CD4-positive, alpha-beta T cell treated with Interleukin-4 for 4 hours (primary cell): Measurements from ENCODE around the gene KAZN.
A peak's percentile ranks its signal among the peaks of the same experiment; 100 is the strongest.

Source experiments
- DNase-seq: peaks from one replicate; pipeline ENCODE4 v3.0.0-alpha.2; 2020

KAZN gene

DNA sequence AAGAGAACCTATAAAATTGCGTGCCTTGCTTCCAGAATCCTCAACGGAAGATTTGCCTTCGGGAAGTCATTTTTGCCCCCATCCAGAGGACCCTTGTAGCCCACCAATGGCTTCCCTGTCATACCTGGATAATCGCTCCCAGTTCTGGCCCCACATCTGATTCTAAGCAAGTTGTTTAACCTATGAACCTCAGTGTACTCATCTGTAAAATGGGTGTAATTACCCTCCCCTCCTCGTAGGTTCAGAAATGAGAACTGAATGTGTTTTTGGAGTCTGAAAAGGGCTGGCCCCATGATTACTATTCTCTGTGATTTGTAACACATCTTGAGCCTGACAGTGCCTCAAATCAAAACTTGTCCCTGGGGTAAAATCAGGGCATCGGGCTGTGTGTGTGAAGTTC, 473.5 kb downstream of the KAZN start:
- no peak for DNase-seq

DNA sequence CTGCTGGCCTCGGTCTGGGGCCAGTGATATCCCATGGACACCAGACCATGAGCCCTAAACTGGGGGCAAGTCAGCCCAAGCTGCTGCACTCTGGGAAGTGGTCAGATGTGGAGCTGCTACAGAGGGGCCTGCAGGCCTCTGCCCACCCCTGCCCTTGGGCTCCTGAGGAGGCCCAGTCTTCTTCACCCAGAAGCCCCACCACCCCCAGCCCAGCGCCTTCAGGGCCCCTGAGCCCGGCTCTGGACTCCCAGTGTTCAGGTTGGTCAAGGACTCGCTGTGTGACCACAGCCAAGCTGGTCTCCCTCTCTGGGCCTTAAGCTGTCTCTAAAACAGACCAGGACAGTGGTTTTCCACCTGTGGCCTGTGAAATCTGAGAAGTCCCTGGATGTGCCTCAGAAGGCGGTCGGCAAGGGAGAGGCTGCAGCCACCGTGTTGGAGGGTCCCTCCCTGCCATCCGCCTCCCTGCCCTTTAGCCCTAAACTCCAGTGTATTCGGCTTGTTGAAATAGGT, 475.4 kb downstream of the KAZN start:
- no peak for DNase-seq

DNA sequence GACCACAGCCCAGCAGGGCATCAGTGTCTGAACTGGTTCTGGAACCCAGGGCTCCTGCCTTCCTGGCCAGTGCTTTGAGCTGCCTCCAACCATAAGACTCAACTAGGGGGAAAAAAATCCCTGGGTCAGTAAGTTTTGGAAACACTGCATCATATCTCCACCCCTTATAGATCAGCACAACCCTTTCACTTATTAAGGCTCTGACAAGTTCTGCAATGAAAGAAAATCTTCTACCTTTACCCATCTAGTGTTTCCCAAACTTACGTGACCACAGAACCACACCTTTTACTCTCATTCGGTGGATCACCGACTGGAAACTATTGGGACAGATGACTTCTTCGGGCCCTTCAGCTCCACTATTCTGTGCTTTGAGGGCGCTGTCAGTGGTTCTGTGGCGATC, 476.7 kb downstream of the KAZN start:
- DNase-seq, result no peak

DNA sequence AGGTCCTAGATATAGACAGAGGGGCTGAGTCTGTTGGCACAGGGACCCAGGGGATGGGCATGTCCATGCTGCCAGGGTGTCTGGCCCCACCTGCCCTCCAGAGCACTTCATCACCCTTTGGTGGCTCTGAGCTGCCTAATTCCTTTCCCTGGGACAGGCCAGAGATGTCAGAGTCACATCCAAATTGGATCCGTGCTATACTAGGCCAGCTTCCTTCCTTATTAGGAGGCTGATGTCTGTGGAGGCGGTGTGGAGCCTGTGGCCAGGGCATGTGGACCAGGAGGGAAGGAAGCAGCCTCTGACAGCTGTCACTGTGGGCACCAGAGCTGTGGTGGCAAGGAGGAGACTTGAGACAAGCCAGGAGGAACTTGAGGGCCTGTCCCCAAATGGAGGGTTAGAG, 477.3 kb downstream of the KAZN start:
- no peak for DNase-seq

DNA sequence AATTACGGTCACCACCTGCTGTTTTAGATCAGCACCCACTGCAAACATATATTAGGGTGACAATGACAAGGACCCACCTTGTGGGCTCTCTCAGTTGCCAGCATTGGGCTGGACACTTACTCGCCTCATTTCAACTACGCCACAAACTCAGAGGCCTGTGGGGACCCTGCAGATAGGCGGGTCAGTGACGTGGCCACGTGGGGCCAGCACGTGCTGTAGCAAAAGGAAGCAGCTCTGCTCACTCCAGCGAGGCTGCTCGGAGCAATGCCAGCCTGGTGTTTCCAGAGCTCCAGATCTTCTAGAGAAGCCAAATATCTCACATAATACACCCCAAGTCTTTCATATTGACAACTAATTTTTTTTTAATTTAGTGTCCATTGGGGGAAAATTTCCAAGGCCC, 478.3 kb downstream of the KAZN start:
- DNase-seq, result no peak

DNA sequence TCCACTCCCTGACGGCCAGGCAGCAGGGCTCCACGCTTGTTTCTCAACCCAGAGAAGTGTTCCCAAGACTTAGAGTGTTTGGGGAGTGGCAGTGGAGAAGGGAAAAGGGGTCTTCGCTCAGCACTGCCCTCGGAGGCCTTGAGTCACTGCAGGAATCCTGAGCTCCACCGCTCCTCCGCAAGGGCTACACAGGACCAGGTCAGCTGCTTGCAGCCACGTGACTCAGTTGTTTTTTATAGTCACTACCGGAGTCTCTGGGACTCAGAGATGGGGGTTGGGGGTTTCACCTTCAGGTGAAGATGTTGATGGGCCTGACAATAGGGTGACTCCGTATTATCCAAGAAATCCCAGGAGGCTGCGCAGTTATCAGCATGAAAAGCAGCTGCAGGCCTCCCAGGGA, 478.9 kb downstream of the KAZN start:
- DNase-seq, result no peak

DNA sequence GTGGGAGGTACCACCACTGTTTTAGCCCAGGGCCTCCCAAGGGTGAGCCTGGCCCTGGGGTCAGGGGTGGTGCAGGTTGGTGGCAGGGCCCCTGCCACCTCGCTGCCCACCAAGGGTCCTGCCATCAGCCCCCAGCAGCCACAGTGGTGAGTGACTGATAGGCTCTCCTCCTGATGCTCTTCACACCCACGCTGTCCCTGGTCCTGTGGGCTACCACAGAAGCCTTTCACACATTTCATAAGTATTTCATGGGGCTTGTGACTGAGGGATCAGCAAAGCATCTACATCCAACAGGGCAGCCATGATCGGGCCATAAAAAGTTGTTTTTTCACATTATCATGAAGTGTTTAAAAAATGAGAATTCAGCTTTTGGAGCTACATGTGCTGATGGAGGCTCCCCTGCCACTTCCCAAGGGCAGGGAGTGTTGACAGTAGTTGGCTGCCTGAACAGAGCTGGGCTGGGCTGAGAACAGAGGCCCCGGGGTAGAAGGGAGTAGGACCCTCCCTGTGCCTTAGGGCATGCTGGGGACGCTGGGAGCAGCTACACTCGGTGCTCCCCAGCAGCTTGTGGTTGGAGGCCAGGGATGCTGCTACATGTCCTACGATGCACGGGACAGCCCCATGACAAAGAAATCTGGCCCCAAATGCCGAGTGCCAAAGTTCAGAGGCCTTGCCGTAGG, 482.0 kb downstream of the KAZN start:
- no peak for DNase-seq

DNA sequence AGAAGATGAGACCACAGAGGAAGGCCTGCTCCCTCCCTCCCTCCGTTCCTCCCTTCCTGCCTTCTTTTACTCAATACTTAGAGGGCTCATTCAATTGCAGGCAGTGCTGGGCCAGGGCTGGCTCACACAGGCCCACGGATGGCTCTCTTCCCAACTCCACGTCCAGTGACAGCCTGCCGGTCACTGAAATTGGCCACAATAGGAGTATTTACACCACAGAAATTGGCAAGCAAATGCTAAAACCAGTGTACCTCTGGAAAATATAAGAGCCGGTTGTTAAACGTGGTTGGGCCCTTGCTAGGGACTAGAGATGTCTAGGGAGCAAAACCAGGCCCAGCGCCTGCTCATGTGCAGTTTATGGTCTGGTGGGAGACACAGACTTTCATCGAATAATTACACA, 482.6 kb downstream of the KAZN start:
- DNase-seq, result no peak

DNA sequence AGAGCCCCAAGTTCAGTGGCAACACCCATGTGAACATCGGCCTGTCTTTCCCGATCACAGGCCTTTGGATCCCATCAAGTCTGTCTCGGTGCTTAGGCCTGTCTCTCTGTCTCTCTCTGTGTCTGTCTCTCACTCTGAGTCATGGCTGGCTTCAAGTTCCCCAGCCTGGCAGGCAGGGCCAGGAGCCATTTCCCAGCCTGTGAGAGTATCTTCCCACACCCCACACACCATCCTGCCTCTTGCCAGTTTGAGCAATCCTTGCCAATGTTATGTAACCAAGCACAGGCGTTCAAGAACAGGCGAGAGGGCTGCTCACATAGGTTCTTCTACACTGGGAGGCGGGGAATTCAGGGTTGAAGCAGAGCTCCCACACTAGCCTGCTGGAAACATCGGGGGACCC, 485.1 kb downstream of the KAZN start:
- no peak for DNase-seq

DNA sequence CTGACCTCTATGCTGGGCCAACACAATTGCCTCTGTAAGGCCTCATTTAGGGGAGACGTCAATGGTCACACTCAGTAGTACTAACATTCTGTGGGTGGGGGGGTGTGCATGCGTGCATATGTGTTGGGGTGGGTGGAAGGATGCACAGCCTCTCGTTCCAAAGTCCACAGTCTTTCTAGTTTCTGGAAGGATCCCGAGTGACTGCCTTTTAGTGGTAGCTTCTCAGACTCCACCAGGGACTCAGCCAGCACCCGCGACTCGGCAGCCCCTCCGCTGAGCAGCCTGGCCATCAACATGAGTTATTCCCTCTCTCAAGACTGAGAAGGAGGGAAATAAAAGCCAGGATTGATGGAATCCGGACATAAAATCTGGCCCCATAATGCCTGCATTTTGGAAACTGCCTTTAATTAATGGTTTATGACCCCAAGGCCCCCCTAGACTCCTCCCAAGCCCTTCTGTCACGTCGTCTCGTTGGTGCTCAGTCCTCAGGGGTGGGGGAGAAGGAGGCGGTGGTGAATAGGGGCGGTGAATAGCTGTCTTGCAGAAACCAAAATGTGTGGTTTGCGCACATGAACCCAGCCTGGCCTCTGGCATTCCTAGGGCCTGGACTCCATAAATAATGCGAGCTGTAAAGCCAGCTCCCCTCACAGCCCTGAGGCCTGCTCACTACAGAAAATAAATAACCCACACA, 489.9 kb downstream of the KAZN start:
- no peak for DNase-seq

DNA sequence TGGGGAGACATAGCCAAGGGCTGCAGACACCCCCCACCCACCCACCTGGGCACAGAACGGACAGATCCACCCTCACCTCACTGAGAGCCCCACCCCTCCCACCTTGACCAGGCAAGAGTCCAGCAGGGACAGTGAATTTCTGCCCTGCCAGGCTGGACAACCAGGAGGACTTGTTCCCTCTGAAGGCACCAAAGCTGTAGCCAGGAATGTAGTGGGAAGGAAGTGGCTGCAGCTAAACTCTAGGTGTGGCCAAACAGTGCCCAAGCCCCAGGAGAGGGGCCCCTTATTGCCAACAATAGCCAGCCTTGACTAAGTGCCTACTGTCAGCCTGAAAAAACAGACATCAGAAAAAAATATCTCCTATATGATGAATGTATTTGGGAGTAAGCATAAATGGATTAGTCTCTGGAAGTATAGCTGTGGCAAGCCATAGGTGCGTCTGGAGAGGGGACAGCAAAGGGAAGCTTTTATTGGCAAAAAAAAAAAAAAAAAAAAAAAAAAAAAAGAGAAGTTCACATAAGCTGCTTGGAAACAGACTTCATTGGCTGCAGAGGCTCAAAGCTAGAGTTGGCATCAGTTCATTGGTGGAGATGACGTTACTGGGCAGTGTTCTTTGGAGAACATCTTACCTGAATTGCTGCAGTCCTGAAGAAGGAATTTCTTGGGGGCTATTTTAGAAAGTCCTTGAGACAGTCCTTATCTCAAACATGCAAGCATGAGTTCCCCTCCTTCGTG, 490.9 kb downstream of the KAZN start:
- no peak for DNase-seq

DNA sequence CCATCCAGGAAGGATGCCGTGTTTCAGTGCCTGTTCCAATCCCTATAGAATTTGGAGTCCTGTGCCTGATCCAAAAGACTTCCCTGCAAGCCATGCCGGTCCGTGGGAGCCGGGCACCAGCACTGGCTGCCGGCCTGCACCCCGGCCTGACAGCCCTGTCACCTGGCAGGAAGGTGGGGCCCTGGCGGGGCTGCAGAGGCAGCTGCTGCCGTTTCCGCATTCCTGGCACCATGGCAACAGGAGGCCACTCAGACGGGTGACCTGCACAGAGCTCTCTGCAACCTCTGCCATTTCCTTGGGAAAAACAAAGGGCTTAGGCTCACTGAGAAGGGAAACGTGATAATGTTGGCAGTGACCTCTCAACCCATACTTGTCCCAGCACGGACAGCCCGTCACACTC, 491.9 kb downstream of the KAZN start:
- no peak for DNase-seq

DNA sequence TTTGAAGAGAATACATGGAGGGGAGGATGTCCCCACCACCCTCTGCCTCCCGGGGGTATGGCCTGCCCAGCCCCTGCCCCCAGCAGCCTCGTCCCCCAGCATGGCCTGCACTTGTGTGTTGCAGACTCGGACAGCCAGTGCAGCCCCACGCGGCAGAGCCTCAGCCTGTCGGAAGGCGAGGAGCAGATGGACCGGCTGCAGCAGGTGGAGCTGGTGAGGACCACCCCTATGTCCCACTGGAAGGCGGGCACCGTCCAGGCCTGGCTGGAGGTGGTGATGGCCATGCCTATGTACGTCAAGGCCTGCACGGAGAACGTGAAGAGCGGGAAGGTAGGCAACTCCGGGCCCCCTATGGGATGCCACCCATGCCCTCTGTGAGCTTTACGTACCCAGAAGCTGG, 495.6 kb downstream of the KAZN start:
- no peak for DNase-seq

DNA sequence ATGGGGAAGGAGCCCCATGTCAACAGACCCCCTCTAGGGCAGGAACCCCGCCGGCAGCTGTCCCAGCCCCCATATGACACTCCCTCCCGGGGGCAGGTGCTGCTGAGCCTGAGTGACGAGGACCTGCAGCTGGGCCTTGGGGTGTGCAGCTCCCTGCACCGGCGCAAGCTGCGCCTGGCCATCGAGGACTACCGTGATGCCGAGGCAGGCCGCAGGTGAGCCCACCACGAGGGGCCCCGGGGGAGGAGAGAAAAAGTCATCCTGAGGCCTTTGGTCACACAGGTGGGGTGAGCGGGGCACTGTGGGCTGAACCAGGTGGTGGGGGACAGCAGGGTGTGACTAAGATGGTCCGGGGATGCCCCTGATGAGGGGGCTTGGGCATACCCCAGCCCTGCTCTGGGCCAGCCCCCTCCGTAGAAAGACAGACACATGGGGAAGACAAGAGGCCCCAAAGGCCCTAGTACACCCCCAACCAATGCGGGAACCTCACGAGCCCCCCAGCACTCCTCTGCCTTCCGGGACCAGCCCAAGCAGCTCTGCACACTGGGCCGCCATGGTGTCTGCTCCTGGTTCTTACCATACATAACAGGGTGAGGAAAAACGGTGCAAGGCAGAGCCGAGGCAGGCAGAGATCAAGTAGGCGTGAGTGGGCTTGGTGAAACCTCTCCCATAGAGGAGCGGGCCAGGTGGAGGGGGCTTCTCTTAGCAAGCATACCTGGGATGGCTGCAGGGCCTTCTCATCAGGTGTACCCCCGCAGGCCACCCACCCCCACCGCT, 496.4 kb downstream of the KAZN start:
- DNase-seq, result no peak

DNA sequence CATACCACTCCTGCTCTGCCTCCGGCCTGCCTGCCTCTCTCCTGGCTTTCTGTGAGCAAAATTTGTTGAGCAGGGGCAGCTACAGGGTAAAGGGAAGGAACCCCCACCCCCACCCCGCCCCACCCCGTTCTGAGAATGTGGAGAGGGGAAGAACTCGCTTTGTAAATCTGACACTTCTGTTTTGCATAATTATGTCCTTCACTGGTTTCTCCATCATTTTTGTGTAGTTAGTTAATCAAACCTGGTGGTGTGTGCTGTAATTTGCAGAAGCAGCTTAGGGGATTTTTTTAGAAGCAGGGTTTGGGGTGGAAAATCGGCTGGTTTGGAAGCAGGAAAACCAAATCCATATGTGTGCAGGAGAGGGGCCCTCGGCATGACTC, 497.0 kb downstream of the KAZN start:
- DNase-seq, result no peak

DNA sequence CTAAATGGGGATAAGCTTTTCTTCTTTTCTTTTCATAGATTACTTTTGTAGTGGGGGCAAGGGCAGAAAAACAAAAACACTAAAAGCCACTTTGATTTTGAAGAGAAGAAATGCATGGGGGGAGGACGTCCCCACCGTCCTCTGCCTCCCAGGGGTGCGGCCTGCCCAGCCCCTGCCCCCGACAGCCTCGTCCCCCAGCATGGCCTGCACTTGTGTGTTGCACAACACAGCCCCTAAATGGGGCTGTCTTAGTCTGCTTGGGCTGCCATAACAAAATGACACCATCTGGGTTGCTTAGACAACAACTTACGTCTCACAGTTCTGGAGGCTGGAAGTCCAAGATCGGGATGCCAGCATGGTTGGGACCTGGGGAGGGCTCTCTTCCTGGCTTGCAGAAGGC, 497.8 kb downstream of the KAZN start:
- no peak for DNase-seq

DNA sequence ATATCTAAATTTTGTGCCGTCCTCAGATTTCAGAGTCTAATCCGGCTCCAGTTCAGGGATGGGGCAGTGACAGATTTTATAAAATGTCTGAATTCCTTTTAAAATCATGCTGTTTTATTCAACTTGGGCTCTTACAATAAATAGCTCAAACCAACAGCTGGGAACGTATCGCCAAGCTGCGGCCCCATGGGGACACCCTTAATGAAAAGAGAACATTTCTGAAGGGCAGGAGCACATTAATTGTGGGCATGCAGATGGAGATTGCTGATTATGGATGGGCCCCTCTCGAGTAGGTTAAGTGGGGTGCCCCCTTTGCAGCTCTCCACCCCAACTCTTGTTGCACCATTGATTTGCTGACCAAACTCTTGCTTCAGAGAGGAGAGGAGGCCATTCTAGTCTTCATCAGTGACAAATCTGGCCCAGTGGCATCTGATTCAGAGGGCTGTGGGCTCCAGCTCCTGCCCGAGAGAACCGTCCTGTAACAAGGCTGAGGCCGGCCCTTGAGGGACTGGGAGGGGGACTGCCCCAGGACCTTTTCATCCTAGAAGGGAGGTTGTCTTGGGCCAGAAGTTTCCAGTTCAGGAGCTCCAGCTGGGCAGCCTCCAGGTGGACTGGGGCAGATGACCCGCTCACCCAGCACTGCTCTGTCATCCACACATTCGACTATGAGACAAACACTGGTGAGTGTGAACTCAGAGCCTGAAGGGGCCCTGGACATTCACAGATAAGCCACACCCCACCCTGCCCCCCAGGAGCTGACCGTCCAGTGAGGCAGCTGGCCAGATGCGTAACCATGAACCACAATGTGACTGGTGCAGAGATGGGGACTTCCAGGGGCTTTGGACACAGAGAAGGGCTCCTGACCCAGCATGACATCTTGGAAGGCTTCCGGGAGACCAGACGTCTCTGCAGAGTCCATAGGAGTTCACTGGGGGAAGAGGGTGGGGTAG, 500.0 kb downstream of the KAZN start:
- no peak for DNase-seq

DNA sequence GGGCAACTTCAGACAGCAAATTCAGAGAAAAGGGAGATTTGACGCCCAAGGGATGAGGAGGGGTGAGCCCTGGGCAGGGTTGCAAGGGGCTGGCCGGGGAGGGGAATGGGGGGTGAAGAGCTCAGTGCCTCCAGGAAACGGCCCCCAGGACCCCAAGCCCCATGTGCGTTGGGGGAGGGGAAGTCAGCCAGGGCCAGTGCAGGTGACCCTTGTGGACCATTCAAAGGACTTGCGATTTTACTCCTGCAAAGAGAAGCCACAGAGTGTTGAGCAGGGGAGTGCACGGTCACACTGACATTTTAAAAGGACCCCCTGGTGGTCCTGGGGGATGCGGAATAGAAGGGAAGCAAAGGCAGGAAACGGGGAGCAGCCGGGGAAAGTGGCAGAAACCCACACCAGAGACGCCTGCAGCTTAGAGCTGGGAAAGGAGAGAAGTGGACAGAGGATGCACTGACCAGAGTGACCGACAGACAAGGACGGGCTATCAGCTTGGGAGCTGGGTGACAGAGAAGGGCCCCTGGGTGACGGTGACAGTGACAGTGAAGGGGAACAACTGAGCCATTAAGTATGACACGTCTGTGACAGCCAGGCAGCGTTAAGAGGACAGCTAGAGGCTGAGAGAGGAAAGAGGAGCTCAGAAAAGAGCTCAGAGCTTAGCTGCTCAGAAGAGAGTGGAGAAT, 501.1 kb downstream of the KAZN start:
- no peak for DNase-seq

DNA sequence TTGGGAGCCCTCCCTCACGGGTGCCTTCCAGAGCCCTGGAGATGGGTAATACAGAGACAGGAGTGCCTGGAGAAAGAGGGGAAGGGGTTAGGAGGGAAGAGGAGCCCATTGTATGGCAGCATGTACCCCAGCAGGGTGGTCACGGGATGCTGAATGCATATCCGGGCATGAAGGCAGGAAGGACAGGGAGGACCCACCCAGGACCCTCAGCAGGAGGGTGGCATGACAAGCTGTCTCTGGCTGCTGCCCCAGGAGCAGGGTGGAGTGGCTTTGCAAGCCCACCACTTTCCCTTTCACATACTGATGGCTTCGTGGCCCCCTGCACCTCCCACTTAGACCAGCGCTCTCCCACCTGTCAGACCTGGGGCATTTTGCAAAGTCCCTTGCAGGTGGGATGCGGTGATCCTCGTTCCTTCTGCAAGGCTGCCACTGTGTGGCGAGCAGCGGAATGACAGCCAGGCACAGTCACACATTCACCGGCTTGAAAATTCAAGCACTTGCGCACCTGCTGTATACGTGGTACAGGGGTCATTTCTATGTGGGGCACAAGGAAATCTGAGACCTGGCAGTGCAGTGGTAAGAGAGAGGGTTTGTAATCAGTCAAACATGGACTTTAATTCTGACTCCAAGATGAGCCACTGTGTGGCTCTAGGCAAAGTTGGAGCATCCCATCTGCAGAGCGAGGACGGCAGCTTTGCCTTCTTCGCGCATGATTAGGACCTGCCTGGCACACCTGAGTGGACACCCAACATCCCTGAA, 501.8 kb downstream of the KAZN start:
- DNase-seq, result peak; percentile 45

DNA sequence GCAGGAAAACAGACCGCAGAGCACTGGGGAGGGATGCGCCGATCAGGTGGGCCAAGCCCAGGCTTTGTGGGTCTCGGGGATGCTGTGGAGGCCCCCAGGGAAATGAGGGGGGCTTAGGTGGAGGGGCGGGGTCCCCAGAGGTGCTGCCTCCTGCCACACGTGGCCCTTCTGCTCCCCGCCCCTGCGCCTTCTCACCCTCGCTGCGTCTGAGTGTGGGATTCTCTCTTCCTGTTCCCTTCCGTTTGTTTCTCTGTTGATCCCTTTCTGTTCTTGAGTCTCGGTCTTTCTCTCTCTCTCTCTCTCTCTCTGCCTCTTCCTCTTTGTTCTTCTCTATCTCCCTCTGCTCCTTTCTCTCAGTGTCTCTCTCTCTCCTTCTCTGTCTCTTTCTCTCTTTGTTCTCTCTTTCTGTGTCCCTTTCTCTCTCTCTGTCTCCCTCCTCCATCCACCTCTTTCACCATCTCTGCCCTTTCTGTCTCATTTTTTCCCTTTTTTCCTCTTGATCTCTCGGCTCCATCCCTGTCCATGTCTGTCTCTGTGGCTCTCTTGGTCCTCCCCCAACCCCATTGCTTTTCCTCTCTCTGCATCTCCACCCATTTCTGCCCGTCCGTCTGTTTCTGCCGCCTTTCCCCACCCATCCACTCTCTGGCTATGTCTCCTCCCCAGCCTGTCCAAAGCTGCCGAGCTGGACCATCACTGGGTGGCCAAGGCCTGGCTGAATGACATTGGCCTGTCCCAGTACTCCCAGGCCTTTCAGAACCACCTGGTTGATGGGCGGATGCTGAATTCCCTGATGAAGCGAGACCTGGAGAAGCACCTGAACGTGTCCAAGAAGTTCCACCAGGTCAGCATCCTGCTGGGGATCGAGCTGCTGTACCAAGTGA, 502.6 kb downstream of the KAZN start:
- DNase-seq, result no peak
